Lower leg skin (tissue), 4 donors: Measurements from ENCODE around the gene DYNLT3. TPM values are rescaled to one million over a fixed set of nuclear protein-coding genes. Genes with fewer than 3 reads are reported as not detected.

ENCODE experiments used
- DNase-seq, 2 donors: peaks; one replicate each; pipeline ENCODE4 v3.0.0-alpha.2; 2019; ENCODE audit warnings: low spot score in 2 of 2
- H3K4me3 ChIP-seq: fragments of 200-600 bp; sonication (generic); 2 replicates; pipeline ENCODE4 v1.5.1; 2017; ENCODE audit warnings: mild to moderate bottlenecking, low read depth; ENCODE audit not compliant: poor library complexity, severe bottlenecking
- CTCF ChIP-seq, 3 donors: fragments of 450-650 bp; IDR thresholded peaks; one replicate each; pipeline ENCODE4 v1.5.1; 2016; ENCODE audit warnings: antibody characterized with exemption in 3 of 3, mild to moderate bottlenecking in 3 of 3, moderate library complexity in 2 of 3
- POLR2A ChIP-seq, 2 donors: fragments of 450-650 bp; IDR thresholded peaks; one replicate each; pipeline ENCODE4 v1.6.1; 2016 to 2017; ENCODE audit warnings: antibody characterized with exemption in 2 of 2, mild to moderate bottlenecking in 1 of 2, moderate library complexity in 1 of 2
- WGBS, 2 donors: methylation state at CpG; one replicate each; pipeline ENCODE4 v1.1.5; 2018; 5-methylcytosine and 5-hydroxymethylcytosine counted together
- intact Hi-C: fragments of 100-400 bp; cut with DNase I; formaldehyde crosslinking; loops from one replicate; pipeline ENCODE4 v1.15.0; 2023; ENCODE audit warnings: low total_unique reads
- total RNA-seq, 4 donors: library from RNA; depleted of rRNA; stranded (reverse); fragments of >200 nt; gene quantifications; one replicate each; pipeline ENCODE4 v1.1.0, GENCODE V29; 2016

Gene DYNLT3
- 10 to 100 TPM in 2 of 4 donors, 1 to 10 TPM in 2; 4.1 to 15.5 (median 8.6) TPM for total RNA-seq

GRCh38 chrX:37846934-37847732, at the start of gene DYNLT3:
TSS of gene DYNLT3 (minus strand) at chrX:37847571. CDS start at chrX:37847510, 61 bp downstream.
- 0 to 55% methylated on average over 15 to 45 of the region's 67 CpGs for WGBS, 2 donors
- peak within 1 kb of the TSS; percentile 50 for H3K4me3 ChIP-seq
- no peak for TF ChIP-seq CTCF (IDR thresholded peaks at IDR 0.05)
- peak in 1 of 2 donors; percentile 55 for TF ChIP-seq POLR2A (IDR thresholded peaks at IDR 0.05)
- peak; percentile 60 to 94 for DNase-seq
- intact Hi-C loops: no loop called here

GRCh38 chrX:37896511-37896890, 49.1 kb upstream of the DYNLT3 start:
- 45 to 84% methylated on average over 1 of the region's 1 CpG for WGBS, 2 donors
- DNase-seq: no peak
- no peak overlapping the region for H3K4me3 ChIP-seq
- intact Hi-C loops: no loop called here
- TF ChIP-seq POLR2A (IDR thresholded peaks at IDR 0.05): no peak
- no peak for TF ChIP-seq CTCF (IDR thresholded peaks at IDR 0.05)

GRCh38 chrX:37895795-37896510, 48.6 kb upstream of the DYNLT3 start:
- TF ChIP-seq CTCF (IDR thresholded peaks at IDR 0.05) (no peak), POLR2A (IDR thresholded peaks at IDR 0.05) (no peak)
- intact Hi-C loops: no loop called here
- no peak for DNase-seq
- H3K4me3 ChIP-seq: no peak overlapping the region

GRCh38 chrX:37894725-37895124, 47.4 kb upstream of the DYNLT3 start:
- intact Hi-C loops: no loop called here
- no peak overlapping the region for H3K4me3 ChIP-seq
- TF ChIP-seq CTCF (IDR thresholded peaks at IDR 0.05) (no peak), POLR2A (IDR thresholded peaks at IDR 0.05) (no peak)
- WGBS, 2 donors: 59 to 61% methylated on average over 3 of the region's 3 CpGs
- no peak for DNase-seq

GRCh38 chrX:37888010-37888409, 40.6 kb upstream of the DYNLT3 start:
- intact Hi-C loops: no loop called here
- DNase-seq: no peak
- TF ChIP-seq CTCF (IDR thresholded peaks at IDR 0.05): no peak
- TF ChIP-seq POLR2A (IDR thresholded peaks at IDR 0.05): no peak
- WGBS, 2 donors: 69 to 84% methylated on average over 5 of the region's 5 CpGs
- H3K4me3 ChIP-seq: no peak overlapping the region
